H1 (cell line): ENCODE measurements around the gene MCC. TPM values are rescaled to one million over a fixed set of nuclear protein-coding genes. Genes with fewer than 3 reads are reported as not detected.

ENCODE experiments used
- CTCF ChIA-PET: fragments of 300-600 bp; sonication (Branson Sonifier 250); formaldehyde crosslinking; loops from one replicate; lab custom pipeline; 2021; ENCODE audit not compliant: partially characterized antibody; lab: Charles Lee
- POLR2A ChIA-PET: fragments of 300-600 bp; sonication (Branson Sonifier 250); formaldehyde crosslinking; loops from one replicate; lab custom pipeline; 2021; ENCODE audit warnings: inconsistent platforms; ENCODE audit not compliant: partially characterized antibody; lab: Charles Lee
- DNase-seq, 2 experiments: peaks; one replicate each; pipeline versions ENCODE4 v3.0.0 to v3.0.0-alpha.2; 2010 to 2022; ENCODE audit warnings: low spot score in 2 of 2, low read depth in 1 of 2, mixed read lengths in 1 of 2
- FAIRE-seq: peaks from 2 replicates; lab custom pipeline; 2011; peaks lifted over from hg19 to GRCh38; lab: Jason Lieb, UNC
- H2AFZ ChIP-seq: 2 replicates; pipeline ENCODE4 v1.8.1; 2012; ENCODE audit warnings: low read length, inconsistent platforms
- H2AK5ac ChIP-seq: 2 replicates; pipeline ENCODE4 v1.6.1; 2013; ENCODE audit warnings: low read depth, low read length
- H2BK120ac ChIP-seq: replicated peaks from 2 replicates; pipeline ENCODE3; 2013; ENCODE audit warnings: low read depth, low read length, inconsistent platforms
- H2BK12ac ChIP-seq: 2 replicates; pipeline ENCODE4 v1.6.1; 2013; ENCODE audit warnings: low read depth, low read length
- H2BK15ac ChIP-seq: 2 replicates; pipeline ENCODE4 v1.6.1; 2013; ENCODE audit warnings: low read length
- H2BK20ac ChIP-seq: 2 replicates; pipeline ENCODE4 v1.6.1; 2013; ENCODE audit warnings: low read length
- H2BK5ac ChIP-seq: 2 replicates; pipeline ENCODE4 v1.6.1; 2013; ENCODE audit warnings: low read depth, low read length
- H3K14ac ChIP-seq: 2 replicates; pipeline ENCODE4 v1.6.1; 2013; ENCODE audit warnings: inconsistent platforms; ENCODE audit not compliant: insufficient read length
- H3K18ac ChIP-seq: 2 replicates; pipeline ENCODE4 v1.6.1; 2013; ENCODE audit warnings: low read length; ENCODE audit errors: extremely low read depth
- H3K23ac ChIP-seq: 2 replicates; pipeline ENCODE4 v1.6.1; 2013; ENCODE audit warnings: inconsistent platforms; ENCODE audit not compliant: insufficient read length
- H3K23me2 ChIP-seq: 2 replicates; pipeline ENCODE4 v1.6.1; 2013; ENCODE audit warnings: low read depth, low read length
- H3K27ac ChIP-seq: 2 replicates; pipeline ENCODE4 v1.6.1; 2011; ENCODE audit warnings: low read depth, low read length, inconsistent platforms
- H3K27me3 ChIP-seq, 4 experiments: replicated peaks in 1 of 4; 1 replicate in 1 of 4; 2 replicates in 3 of 4; pipeline versions ENCODE4 v1.6.1 to v1.8.1; 2011 to 2013; ENCODE audit warnings: low read length in 3 of 4, mild to moderate bottlenecking in 3 of 4, inconsistent platforms in 2 of 4, mixed read lengths in 2 of 4, moderate library complexity in 1 of 4; ENCODE audit not compliant: control insufficient read depth in 3 of 4, insufficient read depth in 3 of 4; ENCODE audit errors: extremely low read depth in 1 of 4
- H3K36me3 ChIP-seq, 4 experiments: 2 replicates each; pipeline versions ENCODE4 v1.6.1 to v1.8.1; 2011 to 2013; ENCODE audit warnings: mild to moderate bottlenecking in 4 of 4, low read length in 3 of 4, moderate library complexity in 2 of 4, control low read depth in 1 of 4, inconsistent platforms in 1 of 4; ENCODE audit not compliant: insufficient read depth in 4 of 4, control insufficient read depth in 2 of 4
- H3K4ac ChIP-seq: replicated peaks from 2 replicates; pipeline ENCODE3; 2013; ENCODE audit warnings: low read length, low read depth, mixed read lengths, inconsistent platforms; ENCODE audit not compliant: insufficient read length
- H3K4me1 ChIP-seq, 4 experiments: replicated peaks in 1 of 4; 1 replicate in 1 of 4; 2 replicates in 3 of 4; pipeline versions ENCODE4 v1.6.1 to v1.8.1; 2011 to 2013; ENCODE audit warnings: low read length in 3 of 4, inconsistent platforms in 2 of 4, mixed read lengths in 1 of 4; ENCODE audit not compliant: insufficient read depth in 4 of 4, control insufficient read depth in 3 of 4
- H3K4me2 ChIP-seq, 2 experiments: 2 replicates each; pipeline versions ENCODE4 v1.6.1 to v1.8.1; 2011 to 2013; ENCODE audit warnings: low read depth in 2 of 2, low read length in 2 of 2, control low read depth in 1 of 2, inconsistent platforms in 1 of 2, mild to moderate bottlenecking in 1 of 2; ENCODE audit not compliant: insufficient read depth in 1 of 2
- H3K4me3 ChIP-seq, 4 experiments: fragments of 200-600, 300-600 bp in 1 of 4; sonication (generic), shearing (Covaris generic), sonication (Bioruptor Twin) in 1 of 4; 2 replicates each; pipeline versions ENCODE4 v1.5.1 to v1.8.1; 2011 to 2016; ENCODE audit warnings: low read length in 4 of 4, low read depth in 3 of 4, control low read depth in 2 of 4, inconsistent platforms in 2 of 4, mild to moderate bottlenecking in 2 of 4, mixed read lengths in 1 of 4, moderate library complexity in 1 of 4; ENCODE audit not compliant: insufficient read depth in 2 of 4; ENCODE audit errors: extremely low read depth in 1 of 4
- H3K56ac ChIP-seq: replicated peaks from 2 replicates; pipeline ENCODE3; 2013; ENCODE audit warnings: low read depth, mild to moderate bottlenecking, mixed read lengths, low read length, inconsistent platforms; ENCODE audit not compliant: insufficient read length
- H3K79me1 ChIP-seq: 2 replicates; pipeline ENCODE4 v1.6.1; 2013; ENCODE audit warnings: low read depth, low read length, control low read depth
- H3K79me2 ChIP-seq, 2 experiments: 2 replicates each; pipeline versions ENCODE4 v1.6.1 to v1.8.1; 2012 to 2013; ENCODE audit warnings: low read length in 2 of 2, mild to moderate bottlenecking in 2 of 2, inconsistent platforms in 1 of 2; ENCODE audit not compliant: insufficient read depth in 2 of 2, control insufficient read depth in 1 of 2
- H3K9ac ChIP-seq, 4 experiments: replicated peaks in 1 of 4; 1 replicate in 1 of 4; 2 replicates in 3 of 4; pipeline versions ENCODE4 v1.6.1 to v1.8.1; 2011 to 2013; ENCODE audit warnings: low read depth in 3 of 4, low read length in 3 of 4, control low read depth in 2 of 4, mild to moderate bottlenecking in 2 of 4, moderate library complexity in 2 of 4, inconsistent platforms in 1 of 4; ENCODE audit errors: extremely low read depth in 1 of 4
- H3K9me3 ChIP-seq, 2 experiments: 2 replicates each; pipeline versions ENCODE4 v1.6.1 to v1.8.1; 2012 to 2013; ENCODE audit warnings: mild to moderate bottlenecking in 2 of 2, moderate library complexity in 2 of 2, control low read depth in 1 of 2, inconsistent platforms in 1 of 2, low read depth in 1 of 2, low read length in 1 of 2, mixed read lengths in 1 of 2; ENCODE audit not compliant: insufficient read depth in 2 of 2
- H4K20me1 ChIP-seq, 2 experiments: replicated peaks in 1 of 2; 2 replicates each; pipeline versions ENCODE3 to v1.8.1; 2011 to 2013; ENCODE audit warnings: inconsistent platforms in 2 of 2, low read length in 2 of 2, mild to moderate bottlenecking in 1 of 2; ENCODE audit not compliant: insufficient read depth in 2 of 2, control insufficient read depth in 1 of 2
- H4K5ac ChIP-seq: 2 replicates; pipeline ENCODE4 v1.6.1; 2013; ENCODE audit warnings: low read length, low read depth, mixed read lengths, inconsistent platforms; ENCODE audit not compliant: insufficient read length
- H4K8ac ChIP-seq: 2 replicates; pipeline ENCODE4 v1.8.0; 2013; ENCODE audit warnings: mild to moderate bottlenecking, moderate library complexity, low read length, inconsistent platforms; ENCODE audit not compliant: insufficient read depth; ENCODE audit errors: extremely low read depth
- H4K91ac ChIP-seq: replicated peaks from 2 replicates; pipeline ENCODE3; 2013; ENCODE audit warnings: low read length, mixed read lengths, inconsistent platforms; ENCODE audit not compliant: insufficient read length
- GTF2F1 ChIP-seq: IDR thresholded peaks from 2 replicates; pipeline ENCODE4 v1.6.1; 2012; ENCODE audit warnings: low read depth, low read length, improper control_type of control experiment, borderline replicate concordance
- JUN ChIP-seq: IDR thresholded peaks from 2 replicates; pipeline ENCODE4 v1.6.1; 2011; ENCODE audit warnings: low read depth, mild to moderate bottlenecking, improper control_type of control experiment, low read length
- KDM4A ChIP-seq: IDR thresholded peaks from one replicate; pipeline ENCODE4 v1.7.1; 2012; ENCODE audit warnings: low read depth, mild to moderate bottlenecking, moderate library complexity, low read length, inconsistent platforms; ENCODE audit not compliant: severe bottlenecking
- SIN3A ChIP-seq, 2 experiments: IDR thresholded peaks in 1 of 2; conservative IDR thresholded peaks in 1 of 2; 2 replicates each; pipeline ENCODE4 v1.6.1; 2011 to 2012; ENCODE audit warnings: low read length in 2 of 2, improper control_type of control experiment in 1 of 2, low read depth in 1 of 2, mild to moderate bottlenecking in 1 of 2
- WGBS, 2 experiments: shearing (Covaris generic) in 1 of 2; methylation state at CpG; one replicate each; pipeline versions ENCODE4 v1.1.6 to v1.1.7; 2013 to 2015; ENCODE audit warnings: low lambda C conversion rate in 2 of 2, mixed read lengths in 2 of 2, inconsistent platforms in 1 of 2, low coverage in 1 of 2, missing lambda C conversion rate in 1 of 2; ENCODE audit not compliant: insufficient replicate concordance in 2 of 2, insufficient coverage in 1 of 2, insufficient read length in 1 of 2; ENCODE audit errors: extremely low coverage in 1 of 2, missing lambda C conversion rate in 1 of 2; 5-methylcytosine and 5-hydroxymethylcytosine counted together
- polyA plus RNA-seq, 7 experiments: library from polyadenylated mRNA; depleted of rRNA in 3 of 7; stranded (reverse) in 5 of 7; unstranded in 2 of 7; fragments of >200 nt in 5 of 7; fragments of 200-250 nt in 2 of 7; gene quantifications; 1 replicate in 5 of 7; 2 replicates in 1 of 7; 4 replicates in 1 of 7; pipeline versions ENCODE4 v1.2.1 to v1.2.3, GENCODE V29; 2011 to 2013; ENCODE audit warnings: missing spikeins in 2 of 7, mixed read lengths in 2 of 7
- total RNA-seq: library from RNA; stranded (reverse); fragmentation: NEBNext Ultra II Directional; extraction: Animal tissue kit (Norgen Biotek cat#: 25700); gene quantifications from 2 replicates; pipeline ENCODE4 v1.2.1, GENCODE V29; 2021

Gene MCC
- total and polyA plus RNA-seq, 2 of the 8 experiments (the other 6 are each of a cell fraction or from before 2014, with no cell fraction given): 2.6 to 18.3 TPM

GRCh38 chr5:113128082-113128481 lies 360.2 kb downstream of the MCC start:
- no peak overlapping the region for H3K14ac ChIP-seq
- H3K9ac ChIP-seq: no peak overlapping the region
- peaks cover 1 to 2% of the 10 kb centered on the region in 2 experiments for H4K20me1 ChIP-seq
- H3K27ac ChIP-seq: no peak overlapping the region
- DNase-seq (no peak), FAIRE-seq (no peak)
- no peak overlapping the region for H3K4me2 ChIP-seq
- ChIA-PET CTCF (no interaction called here), POLR2A (no interaction called here)
- H2AK5ac ChIP-seq: no peak overlapping the region
- H2BK120ac ChIP-seq: no peak overlapping the region
- H3K4me3 ChIP-seq: no peak overlapping the region
- H2BK15ac ChIP-seq: no peak overlapping the region
- H4K5ac ChIP-seq: no peak overlapping the region
- H3K23ac ChIP-seq: no peak overlapping the region
- H3K18ac ChIP-seq: no peak overlapping the region
- H4K91ac ChIP-seq: no peak overlapping the region
- H3K4ac ChIP-seq: no peak overlapping the region
- H3K56ac ChIP-seq: no peak overlapping the region
- H3K79me1 ChIP-seq: no peaks in the 10 kb centered on the region
- H2BK20ac ChIP-seq: no peak overlapping the region
- no peak overlapping the region for H2BK5ac ChIP-seq
- no peaks in the 10 kb centered on the region for H3K79me2 ChIP-seq
- TF ChIP-seq KDM4A (no peak), SIN3A (conservative IDR thresholded peaks at IDR 0.05 in 1 of 2, IDR thresholded peaks at IDR 0.05 in 1 of 2; ENCODE audit: low read depth in 1 of 2, low read length in 2 of 2) (peak; percentile 83; a peak in 3 of 4 replicates), JUN (no peak), GTF2F1 (no peak)
- no peaks in the 10 kb centered on the region for H3K36me3 ChIP-seq
- H4K8ac ChIP-seq: no peak overlapping the region
- no peaks in the 10 kb centered on the region; the same call in 1 of the 2 replicates for H3K23me2 ChIP-seq
- no peaks in the 10 kb centered on the region for H3K27me3 ChIP-seq
- H2BK12ac ChIP-seq: no peak overlapping the region
- H3K9me3 ChIP-seq: no peaks in the 10 kb centered on the region
- WGBS, 2 experiments: 88% methylated on average over 1 of the region's 1 CpG; no CpG with 5 or more reads in 1 of the 2 experiments
- peaks cover 0 to 2% (median 0%) of the 10 kb centered on the region in 4 experiments; a peak in 1 of 7 replicates for H3K4me1 ChIP-seq
- no peak overlapping the region for H2AFZ ChIP-seq
